ENCODE data around the gene OR6T1. TPM values are rescaled to one million over a fixed set of nuclear protein-coding genes. Genes with fewer than 3 reads are reported as not detected.

Gene OR6T1
- total RNA-seq, 1 experiment from 2014 or later: not detected

DNA sequence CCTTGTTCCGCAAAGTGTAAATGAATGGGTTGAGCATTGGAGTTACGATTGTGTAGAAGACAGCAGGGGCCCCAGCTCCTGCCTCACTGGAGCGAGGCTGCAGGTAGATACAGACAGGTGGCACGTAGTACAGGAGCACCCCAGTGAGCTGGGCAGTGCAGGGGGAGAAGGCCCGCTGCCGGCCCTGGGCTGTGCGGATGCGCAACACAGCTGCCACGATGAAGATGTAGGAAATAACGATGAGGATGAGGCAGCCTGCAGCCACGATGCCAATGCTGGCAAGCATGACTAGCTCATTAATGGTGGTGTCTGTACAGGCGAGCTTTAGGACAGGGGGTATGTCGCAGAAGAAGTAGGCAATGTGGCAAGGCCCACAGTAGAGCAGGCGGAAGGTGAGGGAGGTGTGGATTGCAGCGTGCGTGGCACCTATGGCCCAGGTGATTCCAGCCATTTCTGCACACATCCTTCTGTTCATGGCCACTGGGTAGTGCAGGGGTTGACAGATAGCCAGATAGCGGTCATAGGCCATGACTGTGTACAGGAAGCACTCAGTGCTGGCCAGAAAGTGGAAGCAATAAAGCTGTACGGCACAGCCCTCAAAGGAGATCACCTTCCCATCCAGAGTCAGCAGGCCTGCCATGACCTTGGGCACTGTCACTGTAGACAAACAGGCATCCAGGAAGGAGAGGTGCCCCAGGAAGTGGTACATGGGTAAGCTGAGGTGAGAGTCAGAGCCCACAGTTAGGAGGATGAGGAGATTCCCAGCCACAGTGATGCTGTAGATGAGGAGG is 33.3 kb upstream of the OR6T1 start:
- intact Hi-C loops (cut with micrococcal nuclease; ENCODE audit: unreplicated experiment): no loop called here
- Mint-ChIP-seq H3K27me3 (ENCODE audit: insufficient read depth, unreplicated experiment) (no peaks in the 10 kb centered on the region), H3K27ac (ENCODE audit: unreplicated experiment) (peak overlapping the region; percentile 2), H3K36me3 (ENCODE audit: insufficient read depth, unreplicated experiment) (no peaks in the 10 kb centered on the region), H3K4me1 (ENCODE audit: low read depth, unreplicated experiment) (no peaks in the 10 kb centered on the region), H3K4me3 (ENCODE audit: unreplicated experiment) (no peak overlapping the region), H3K9me3 (ENCODE audit: unreplicated experiment) (peaks cover 10% of the 10 kb centered on the region)
- Histone ChIP-seq H3K36me3 (ENCODE audit: control insufficient read depth, insufficient read depth, low read length) (no peaks in the 10 kb centered on the region), H3K9me3 (no peaks in the 10 kb centered on the region; the same call in 1 of the 2 replicates), H3K27me3 (replicated peaks; ENCODE audit: control insufficient read depth, insufficient read depth, low read length) (no peaks in the 10 kb centered on the region), H3K4me3 (ENCODE audit: low read depth, low read length) (no peak overlapping the region), H3K4me1 (no peaks in the 10 kb centered on the region; the same call in 1 of the 2 replicates)
- BruUV-seq (replicated peaks): no TSS peak
- POLR2A ChIA-PET: no interaction called here
- CTCF ChIA-PET: no interaction called here
- TF ChIP-seq, protein P1, sequence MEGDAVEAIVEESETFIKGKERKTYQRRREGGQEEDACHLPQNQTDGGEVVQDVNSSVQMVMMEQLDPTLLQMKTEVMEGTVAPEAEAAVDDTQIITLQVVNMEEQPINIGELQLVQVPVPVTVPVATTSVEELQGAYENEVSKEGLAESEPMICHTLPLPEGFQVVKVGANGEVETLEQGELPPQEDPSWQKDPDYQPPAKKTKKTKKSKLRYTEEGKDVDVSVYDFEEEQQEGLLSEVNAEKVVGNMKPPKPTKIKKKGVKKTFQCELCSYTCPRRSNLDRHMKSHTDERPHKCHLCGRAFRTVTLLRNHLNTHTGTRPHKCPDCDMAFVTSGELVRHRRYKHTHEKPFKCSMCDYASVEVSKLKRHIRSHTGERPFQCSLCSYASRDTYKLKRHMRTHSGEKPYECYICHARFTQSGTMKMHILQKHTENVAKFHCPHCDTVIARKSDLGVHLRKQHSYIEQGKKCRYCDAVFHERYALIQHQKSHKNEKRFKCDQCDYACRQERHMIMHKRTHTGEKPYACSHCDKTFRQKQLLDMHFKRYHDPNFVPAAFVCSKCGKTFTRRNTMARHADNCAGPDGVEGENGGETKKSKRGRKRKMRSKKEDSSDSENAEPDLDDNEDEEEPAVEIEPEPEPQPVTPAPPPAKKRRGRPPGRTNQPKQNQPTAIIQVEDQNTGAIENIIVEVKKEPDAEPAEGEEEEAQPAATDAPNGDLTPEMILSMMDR (IDR thresholded peaks at IDR 0.05; ENCODE audit: insufficient read depth in 1 of 2, low read depth in 1 of 2, low read length in 1 of 2, severe bottlenecking in 1 of 2, unreplicated experiment in 1 of 2): no peak
- no peak for DNase-seq

DNA sequence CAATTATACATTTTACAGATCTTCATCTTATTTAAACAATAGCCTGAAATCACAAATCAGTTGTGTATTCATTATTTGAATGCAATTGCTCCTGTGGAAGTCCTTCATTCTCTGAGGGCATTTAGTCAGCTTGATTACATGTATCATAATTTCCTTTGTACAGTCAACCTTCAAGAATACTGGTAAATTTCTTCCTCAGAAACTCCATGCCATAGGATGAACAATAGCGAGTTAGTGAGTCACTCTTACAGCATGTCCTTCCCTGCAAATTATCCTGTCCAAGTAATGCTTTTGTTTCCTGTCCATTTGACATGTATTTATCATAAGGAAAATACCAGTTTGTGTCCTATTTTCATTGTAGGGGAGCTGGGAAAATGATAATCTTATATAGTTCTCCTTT is 30.2 kb upstream of the OR6T1 start:
- peaks cover 9% of the 10 kb centered on the region for H3K9me3 Mint-ChIP-seq (ENCODE audit: unreplicated experiment)
- ChIA-PET CTCF (no interaction called here), POLR2A (no interaction called here)
- no peak for DNase-seq
- H3K4me3 Mint-ChIP-seq (ENCODE audit: unreplicated experiment): no peak overlapping the region
- no TSS peak for BruUV-seq (replicated peaks)
- intact Hi-C loops (cut with micrococcal nuclease; ENCODE audit: unreplicated experiment): no loop called here
- no peaks in the 10 kb centered on the region; the same call in 1 of the 2 replicates for H3K4me1 ChIP-seq
- H3K27me3 ChIP-seq (replicated peaks; ENCODE audit: control insufficient read depth, insufficient read depth, low read length): no peaks in the 10 kb centered on the region
- H3K36me3 ChIP-seq (ENCODE audit: control insufficient read depth, insufficient read depth, low read length): no peaks in the 10 kb centered on the region
- H3K27ac Mint-ChIP-seq (ENCODE audit: unreplicated experiment): no peak overlapping the region
- TF ChIP-seq, protein P1 (IDR thresholded peaks at IDR 0.05; ENCODE audit: insufficient read depth in 1 of 2, low read depth in 1 of 2, low read length in 1 of 2, severe bottlenecking in 1 of 2, unreplicated experiment in 1 of 2): no peak
- no peaks in the 10 kb centered on the region for H3K4me1 Mint-ChIP-seq (ENCODE audit: low read depth, unreplicated experiment)
- no peaks in the 10 kb centered on the region for H3K27me3 Mint-ChIP-seq (ENCODE audit: insufficient read depth, unreplicated experiment)
- no peaks in the 10 kb centered on the region for H3K36me3 Mint-ChIP-seq (ENCODE audit: insufficient read depth, unreplicated experiment)
- H3K9me3 ChIP-seq: no peaks in the 10 kb centered on the region; the same call in 1 of the 2 replicates
- H3K4me3 ChIP-seq (ENCODE audit: low read depth, low read length): no peak overlapping the region

DNA sequence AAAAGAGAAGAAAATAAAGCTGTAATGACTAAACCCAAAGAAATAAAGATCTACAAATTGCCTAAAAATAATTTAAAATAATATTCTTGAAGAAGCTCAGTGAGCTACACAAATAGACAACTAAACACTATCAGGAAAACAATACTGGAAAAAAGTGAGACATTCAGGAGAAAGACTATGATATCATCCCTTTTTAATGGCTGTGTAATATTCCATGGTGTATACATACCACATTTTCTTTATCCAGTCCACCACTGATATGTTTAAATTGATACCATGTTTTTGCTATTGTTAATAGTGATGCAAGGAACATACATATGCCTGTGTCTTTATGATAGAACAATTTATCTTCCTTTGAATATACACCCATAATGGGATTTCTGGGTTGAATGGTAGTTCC is 13.1 kb upstream of the OR6T1 start:
- no peak overlapping the region for H3K27ac Mint-ChIP-seq (ENCODE audit: unreplicated experiment)
- CTCF ChIA-PET: no interaction called here

More for the DNA sequence above, 13.1 kb upstream of the OR6T1 start:
- Histone ChIP-seq H3K27me3 (replicated peaks; ENCODE audit: control insufficient read depth, insufficient read depth, low read length) (no peaks in the 10 kb centered on the region), H3K36me3 (ENCODE audit: control insufficient read depth, insufficient read depth, low read length) (no peaks in the 10 kb centered on the region), H3K9me3 (peaks cover 4% of the 10 kb centered on the region), H3K4me1 (no peaks in the 10 kb centered on the region), H3K4me3 (ENCODE audit: low read depth, low read length) (no peak overlapping the region)
- intact Hi-C loops (cut with micrococcal nuclease; ENCODE audit: unreplicated experiment): no loop called here
- Mint-ChIP-seq H3K4me3 (ENCODE audit: unreplicated experiment) (no peak overlapping the region), H3K27me3 (ENCODE audit: insufficient read depth, unreplicated experiment) (peaks cover 10% of the 10 kb centered on the region), H3K36me3 (ENCODE audit: insufficient read depth, unreplicated experiment) (no peaks in the 10 kb centered on the region), H3K4me1 (ENCODE audit: low read depth, unreplicated experiment) (peaks cover 5% of the 10 kb centered on the region), H3K9me3 (ENCODE audit: unreplicated experiment) (peaks cover 16% of the 10 kb centered on the region)
- POLR2A ChIA-PET: no interaction called here
- TF ChIP-seq, protein P1 (IDR thresholded peaks at IDR 0.05; ENCODE audit: insufficient read depth in 1 of 2, low read depth in 1 of 2, low read length in 1 of 2, severe bottlenecking in 1 of 2, unreplicated experiment in 1 of 2): no peak
- BruUV-seq (replicated peaks): no TSS peak
- DNase-seq: no peak

All from Caco-2 (cell line).